OCI-LY7 (cell line): ENCODE results near the gene KCNIP1. TPM values are rescaled to one million over a fixed set of nuclear protein-coding genes. Genes with fewer than 3 reads are reported as not detected.

Experiments
- BruUV-seq: library from RNA; stranded (reverse); fragments of 400-500 nt; replicated peaks from 2 replicates; lab custom pipeline; 2021; lab: Mats Ljungman, UMichigan
- CTCF ChIA-PET: fragments of 300-600 bp; sonication (Branson Sonifier 250); formaldehyde crosslinking; loops from one replicate; lab custom pipeline; 2022; ENCODE audit warnings: antibody characterized with exemption; ENCODE audit not compliant: unreplicated experiment; lab: Charles Lee
- POLR2A ChIA-PET: fragments of 300-600 bp; sonication (Branson Sonifier 250); formaldehyde crosslinking; loops from one replicate; lab custom pipeline; 2022; ENCODE audit warnings: antibody characterized with exemption; lab: Charles Lee
- DNase-seq: peaks from one replicate; pipeline ENCODE4 v3.0.0-alpha.2; 2015; ENCODE audit warnings: low spot score
- H2AFZ ChIP-seq: fragments of 200-600 bp; sonication (generic), shearing (Covaris generic); 2 replicates; pipeline ENCODE4 v1.6.1; 2014; ENCODE audit warnings: mild to moderate bottlenecking, antibody characterized with exemption, low read length, moderate library complexity
- H3K27ac ChIP-seq: fragments of 200-600 bp; sonication (generic); 2 replicates; pipeline ENCODE4 v1.5.1; 2014; ENCODE audit warnings: mixed run types, low read depth, mild to moderate bottlenecking, moderate library complexity, low read length, inconsistent platforms; ENCODE audit not compliant: poor library complexity, severe bottlenecking
- H3K36me3 ChIP-seq: fragments of 200-600 bp; sonication (generic); 2 replicates; pipeline ENCODE4 v1.6.1; 2014; ENCODE audit warnings: mild to moderate bottlenecking, antibody characterized with exemption, low read length, moderate library complexity, mixed read lengths; ENCODE audit not compliant: insufficient read depth
- H3K4me1 ChIP-seq: fragments of 200-600 bp; sonication (generic); 2 replicates; pipeline ENCODE4 v1.5.1; 2014; ENCODE audit warnings: mild to moderate bottlenecking, low read length; ENCODE audit not compliant: insufficient read depth, poor library complexity, severe bottlenecking
- H3K4me2 ChIP-seq: fragments of 200-600 bp; sonication (generic); 2 replicates; pipeline ENCODE4 v1.6.1; 2014; ENCODE audit warnings: mild to moderate bottlenecking, low read length
- H3K4me3 ChIP-seq: fragments of 200-600 bp; sonication (generic); 2 replicates; pipeline ENCODE4 v1.5.1; 2014; ENCODE audit warnings: mild to moderate bottlenecking, low read depth, low read length; ENCODE audit not compliant: poor library complexity, severe bottlenecking
- H3K79me2 ChIP-seq: fragments of 200-600 bp; sonication (generic); 2 replicates; pipeline ENCODE4 v1.6.1; 2016; ENCODE audit warnings: low read depth, mild to moderate bottlenecking, low read length, moderate library complexity, mixed read lengths; ENCODE audit not compliant: insufficient read depth
- H3K9me2 ChIP-seq: fragments of 200-600 bp; sonication (generic); 2 replicates; pipeline ENCODE4 v1.6.1; 2016; ENCODE audit warnings: mild to moderate bottlenecking, low read length, mixed read lengths; ENCODE audit not compliant: insufficient read depth
- H3K9me3 ChIP-seq: fragments of 200-600 bp; sonication (generic); 2 replicates; pipeline ENCODE4 v1.6.1; 2014; ENCODE audit warnings: mild to moderate bottlenecking, mixed run types, low read length, mixed read lengths
- H4K20me1 ChIP-seq: fragments of 200-600 bp; sonication (generic); 2 replicates; pipeline ENCODE4 v1.6.1; 2014; ENCODE audit warnings: mild to moderate bottlenecking, antibody characterized with exemption, low read length, moderate library complexity, mixed read lengths; ENCODE audit not compliant: insufficient read depth
- CTCF ChIP-seq: fragments of 200-600 bp; sonication (generic); conservative IDR thresholded peaks from 2 replicates; pipeline ENCODE4 v1.5.1; 2014; ENCODE audit warnings: mild to moderate bottlenecking, antibody characterized with exemption, low read length, moderate library complexity, mixed read lengths
- EZH2phosphoT487 ChIP-seq: fragments of 200-600 bp; sonication (generic); IDR thresholded peaks from 2 replicates; pipeline ENCODE4 v1.6.1; 2018; ENCODE audit warnings: low read depth, borderline replicate concordance, mild to moderate bottlenecking, mixed run types, antibody characterized with exemption, low read length, moderate library complexity, mixed read lengths
- intact Hi-C: fragments of 100-400 bp; cut with micrococcal nuclease; formaldehyde crosslinking; loops from one replicate; pipeline ENCODE4 v1.10.0; 2022; ENCODE audit not compliant: unreplicated experiment
- total RNA-seq, 2 experiments: library from RNA; depleted of rRNA in 1 of 2; stranded (reverse); fragments of >200 nt in 1 of 2; shearing (Covaris generic) in 1 of 2; gene quantifications; 2 replicates each; pipeline ENCODE4 v1.2.3, GENCODE V29; 2014 to 2022

The KCNIP1 gene
- total RNA-seq, 2 experiments from 2014 or later = not detected

GRCh38 chr5:170582644-170583330 is 79.0 kb downstream of the KCNIP1 start:
- Histone ChIP-seq H4K20me1 (no peaks in the 10 kb centered on the region), H3K36me3 (no peaks in the 10 kb centered on the region), H3K9me3 (no peaks in the 10 kb centered on the region), H3K4me2 (no peak overlapping the region), H3K79me2 (no peaks in the 10 kb centered on the region), H3K4me1 (no peaks in the 10 kb centered on the region), H3K27ac (no peak overlapping the region), H3K4me3 (no peak overlapping the region), H3K9me2 (no peaks in the 10 kb centered on the region), H2AFZ (no peak overlapping the region)
- POLR2A ChIA-PET = no interaction called here
- intact Hi-C loops = no loop called here
- BruUV-seq = no TSS peak
- TF ChIP-seq EZH2phosphoT487 (no peak), CTCF (no peak)
- CTCF ChIA-PET = no interaction called here
- DNase-seq = no peak

GRCh38 chr5:170584003-170584402 is 80.2 kb downstream of the KCNIP1 start:
- Histone ChIP-seq H3K4me1 (no peaks in the 10 kb centered on the region), H3K79me2 (no peaks in the 10 kb centered on the region), H3K36me3 (no peaks in the 10 kb centered on the region), H3K9me2 (no peaks in the 10 kb centered on the region), H2AFZ (no peak overlapping the region), H3K9me3 (no peaks in the 10 kb centered on the region), H3K4me2 (no peak overlapping the region), H3K4me3 (no peak overlapping the region), H4K20me1 (no peaks in the 10 kb centered on the region), H3K27ac (no peak overlapping the region)
- BruUV-seq = no TSS peak
- TF ChIP-seq CTCF = no peak
- TF ChIP-seq EZH2phosphoT487 = no peak
- ChIA-PET POLR2A (no interaction called here), CTCF (no interaction called here)
- DNase-seq = no peak
- intact Hi-C loops = no loop called here

GRCh38 chr5:170584450-170585058 is 80.7 kb downstream of the KCNIP1 start:
- Histone ChIP-seq H3K9me2 (no peaks in the 10 kb centered on the region), H3K27ac (no peak overlapping the region), H3K4me1 (no peaks in the 10 kb centered on the region), H4K20me1 (no peaks in the 10 kb centered on the region), H3K36me3 (no peaks in the 10 kb centered on the region), H3K9me3 (no peaks in the 10 kb centered on the region), H3K79me2 (no peaks in the 10 kb centered on the region), H3K4me2 (no peak overlapping the region), H3K4me3 (no peak overlapping the region), H2AFZ (no peak overlapping the region)
- DNase-seq = no peak
- BruUV-seq = no TSS peak
- POLR2A ChIA-PET = no interaction called here
- intact Hi-C loops = no loop called here
- CTCF ChIA-PET = no interaction called here
- TF ChIP-seq EZH2phosphoT487 (no peak), CTCF (no peak)
